Keratinocyte (primary cell): Measurements from ENCODE around the gene MAP1LC3B.

Experiments
- CTCF ChIP-seq, 3 experiments: IDR thresholded peaks in 1 of 3; conservative IDR thresholded peaks in 1 of 3; optimal IDR thresholded peaks in 1 of 3; 2 replicates in 2 of 3; 3 replicates in 1 of 3; pipeline versions ENCODE3 to v1.5.1; 2011; ENCODE audit warnings: low read length in 3 of 3, mild to moderate bottlenecking in 3 of 3, moderate library complexity in 2 of 3, control low read depth in 1 of 3, inconsistent platforms in 1 of 3; ENCODE audit not compliant: insufficient read depth in 2 of 3; ENCODE audit errors: extremely low read depth in 1 of 3
- EZH2 ChIP-seq: IDR thresholded peaks from one replicate; pipeline ENCODE4 v1.6.1; 2012; ENCODE audit warnings: inconsistent platforms, mild to moderate bottlenecking, low read length, moderate library complexity

- no peak for TF ChIP-seq CTCF (optimal IDR thresholded peaks at IDR 0.05 in 1 of 3, IDR thresholded peaks at IDR 0.05 in 1 of 3, conservative IDR thresholded peaks at IDR 0.05 in 1 of 3; ENCODE audit: extremely low read depth in 1 of 3, insufficient read depth in 2 of 3, low read length in 3 of 3)
- no peak for TF ChIP-seq EZH2
These were observed 39.8 kb downstream of the MAP1LC3B start for GRCh38 chr16:87431926-87432325.
